ENCODE results near the gene LGALS7.
"Not testable (repeated sequence)": the region's sequence is repeated elsewhere in the genome, so short reads cannot be mapped to it uniquely, and the experiment has no call there.

Gene LGALS7

DNA sequence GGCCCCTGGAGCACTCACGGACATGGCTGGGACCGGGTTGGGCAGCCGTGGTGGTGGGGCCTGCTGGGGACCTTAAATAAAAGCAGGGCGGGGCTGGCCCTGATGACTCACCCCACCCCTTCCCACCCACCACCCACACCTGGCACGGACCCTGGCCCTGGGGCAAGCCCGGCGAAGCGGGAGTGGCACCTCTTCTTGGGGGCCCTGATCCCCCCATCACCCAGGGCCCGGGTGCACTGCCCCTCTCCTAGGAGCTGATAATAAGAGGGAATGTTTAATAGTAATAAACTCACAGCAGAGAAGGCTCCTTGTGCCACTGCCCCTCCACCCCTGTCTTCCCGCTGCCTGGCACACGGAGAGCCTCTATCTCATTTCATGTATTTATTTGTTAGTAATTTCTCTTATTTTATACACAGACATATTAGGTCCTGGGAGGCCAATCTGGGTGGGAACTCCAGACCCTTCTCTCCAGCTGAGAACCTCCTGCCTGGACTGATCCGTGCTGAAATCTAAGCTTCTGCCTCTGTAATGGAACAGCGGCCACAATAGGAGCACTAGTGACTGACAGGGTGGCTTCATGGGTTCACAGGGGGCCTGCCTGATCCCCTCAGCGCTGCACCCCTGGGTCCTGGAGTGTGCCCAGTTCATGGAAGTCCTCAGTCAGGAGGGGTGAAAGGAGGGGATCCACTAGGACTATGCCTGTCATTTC lies at the start of gene LGALS7:
Gene LGALS7 (minus strand): TSS at position 49 of the 709 bp plus-strand sequence. CDS start 25 bp downstream, at position 24.
- no peak for DNase-seq

DNA sequence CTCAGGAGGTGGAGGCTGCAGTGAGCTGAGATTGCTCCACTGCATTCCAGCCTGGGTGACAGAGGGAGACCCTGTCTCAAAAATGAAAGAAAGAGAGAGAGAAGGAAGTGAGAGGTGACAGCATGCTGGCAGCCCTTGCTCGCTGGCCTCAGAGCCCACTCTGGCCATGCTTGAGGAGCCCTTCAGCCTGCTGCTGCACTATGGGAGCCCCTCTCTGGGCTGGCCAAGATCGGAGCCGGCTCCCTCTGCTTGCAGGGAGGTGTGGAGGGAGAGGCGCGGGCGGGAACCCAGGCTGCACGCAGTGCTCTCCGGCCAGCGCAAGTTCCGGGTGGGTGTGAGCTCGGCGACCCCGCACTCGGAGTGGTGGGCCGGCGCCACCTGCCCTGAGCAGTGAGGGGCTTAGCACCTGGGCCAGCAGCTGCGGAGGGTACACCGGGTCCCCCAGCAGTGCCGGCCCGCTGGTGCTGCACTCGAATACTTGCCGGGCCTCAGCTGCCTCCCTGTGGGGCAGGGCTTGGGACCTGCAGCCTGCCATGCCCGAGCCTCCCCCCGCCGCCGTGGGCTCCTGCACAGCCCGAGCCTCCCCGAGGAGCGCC lies 48.0 kb upstream of the LGALS7 start:
- not testable (repeated sequence) for DNase-seq

DNA sequence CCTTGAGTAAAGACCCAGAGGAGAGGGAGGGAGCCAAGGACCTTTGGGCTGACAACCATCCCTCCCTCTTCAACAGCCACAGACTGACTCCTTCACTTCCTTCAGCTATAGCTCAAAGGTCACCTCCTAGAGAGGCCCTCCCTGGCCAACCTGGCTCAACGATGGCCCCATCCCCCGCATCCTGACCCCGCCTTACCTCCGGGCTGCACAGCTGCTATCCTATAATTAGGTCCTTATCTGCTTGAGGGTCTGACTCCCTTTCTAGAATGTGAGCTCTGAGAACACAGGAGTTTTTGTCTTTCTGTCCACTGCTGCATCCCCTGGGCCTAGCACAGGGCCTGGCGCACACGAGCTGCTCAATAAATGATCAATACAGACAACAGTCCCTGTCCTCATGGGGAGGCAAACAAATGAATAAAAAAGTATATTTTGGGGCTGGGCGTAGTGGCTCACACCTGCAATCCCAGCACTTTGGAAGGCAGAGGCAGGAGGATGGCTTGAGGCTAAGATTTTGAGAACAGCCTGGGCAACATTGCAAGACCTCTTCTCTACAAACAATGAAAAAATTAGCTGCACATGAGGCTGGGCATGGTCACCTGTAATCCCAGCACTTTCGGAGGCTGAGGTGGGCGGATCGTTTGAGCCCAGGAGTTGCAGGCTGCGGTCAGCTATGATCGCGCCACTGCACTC lies 46.1 kb upstream of the LGALS7 start:
- no peak for DNase-seq

DNA sequence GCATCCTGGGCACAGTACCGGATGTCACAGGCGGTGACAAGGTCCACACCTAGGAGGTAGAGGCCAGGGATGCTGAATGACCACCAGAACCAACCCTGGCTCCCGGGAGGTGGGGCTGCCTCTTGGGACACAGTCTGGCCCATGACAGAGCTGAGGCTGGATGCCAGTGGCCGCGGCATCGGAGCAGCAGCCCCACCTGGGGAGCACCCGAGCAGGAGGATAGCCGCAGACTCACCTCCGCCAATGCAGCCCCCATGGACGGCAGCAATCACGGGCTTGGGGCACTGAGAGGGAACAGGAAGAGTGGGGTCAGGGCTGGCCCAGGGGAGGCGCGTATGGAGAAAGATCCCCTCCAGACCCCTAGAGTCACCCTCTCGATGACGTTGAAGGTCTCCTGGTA lies 43.8 kb upstream of the LGALS7 start:
- no peak for DNase-seq

DNA sequence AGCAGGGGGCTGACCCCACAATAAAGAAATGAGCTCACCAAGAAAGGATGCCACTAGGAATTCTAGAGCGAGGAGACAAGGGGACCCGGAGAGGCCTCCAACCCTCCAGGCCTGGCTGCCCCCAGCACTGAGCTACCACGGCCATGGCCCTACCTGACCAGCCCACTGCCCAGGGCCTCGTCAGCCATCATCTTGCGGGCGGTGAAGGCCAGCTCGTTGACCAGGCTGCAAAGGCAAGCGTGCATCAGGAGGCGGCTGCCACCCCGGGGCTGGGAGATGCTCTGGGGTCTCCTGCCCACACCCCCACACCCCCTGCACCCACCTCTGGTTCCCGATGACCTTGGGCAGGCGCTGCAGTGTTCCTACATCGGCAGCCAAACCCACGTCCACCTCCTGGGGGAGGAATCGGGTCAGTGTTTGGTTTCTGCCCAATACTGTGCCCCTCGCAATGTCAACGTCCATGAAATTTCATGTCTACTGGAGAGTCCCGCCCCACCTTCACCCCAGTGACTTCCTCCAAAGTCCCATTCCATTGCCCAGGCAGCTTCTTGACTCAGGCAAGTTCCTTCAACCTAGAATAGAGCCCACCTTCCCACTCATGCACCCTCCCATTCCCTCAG lies 42.9 kb upstream of the LGALS7 start:
- DNase-seq = no peak

DNA sequence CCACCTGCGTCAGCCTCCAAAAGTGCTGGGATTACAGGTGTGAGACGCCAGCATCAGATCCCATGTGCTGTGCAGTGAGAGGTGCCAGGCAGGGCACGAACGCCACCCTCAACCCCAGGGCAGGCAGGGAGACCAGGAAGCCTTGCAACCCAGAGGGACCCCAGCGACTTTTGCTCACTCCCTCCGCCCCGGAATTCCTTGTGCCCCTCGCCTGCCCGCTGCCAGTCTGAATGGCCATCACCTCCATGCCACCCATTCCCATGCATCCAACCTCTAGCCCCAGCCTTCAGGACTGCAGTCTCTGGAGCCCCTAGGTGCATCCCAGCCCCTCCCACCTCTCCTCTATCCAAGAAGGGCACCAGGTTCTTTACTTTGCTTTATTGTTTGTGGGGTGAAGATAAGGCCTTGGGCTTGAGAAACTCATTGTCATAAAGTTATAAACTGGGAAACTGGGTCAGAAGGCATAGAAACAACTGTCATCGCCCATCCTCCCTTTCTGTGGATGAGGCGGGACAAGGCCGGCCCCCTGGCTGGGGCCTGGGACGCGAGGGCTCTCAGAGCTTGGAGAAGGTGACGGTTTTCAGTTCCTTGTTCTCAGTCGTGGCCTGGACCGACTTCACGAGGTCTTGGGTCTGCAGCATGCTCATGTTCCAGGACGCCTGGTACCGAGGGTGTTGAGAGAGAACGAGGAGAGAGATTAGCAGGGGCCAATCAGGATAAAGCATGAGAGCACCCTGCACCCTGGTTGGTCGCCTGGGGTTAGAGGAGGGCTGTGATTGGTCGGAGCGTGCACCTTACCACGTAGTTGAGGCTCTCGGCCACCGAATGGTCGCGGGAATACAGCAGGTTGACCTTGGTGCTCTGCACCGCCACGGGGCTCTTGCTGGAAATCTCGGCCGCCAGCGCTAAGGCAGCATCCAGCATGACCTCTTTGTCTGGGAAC lies 42.0 kb upstream of the LGALS7 start:
- DNase-seq = no peak

DNA sequence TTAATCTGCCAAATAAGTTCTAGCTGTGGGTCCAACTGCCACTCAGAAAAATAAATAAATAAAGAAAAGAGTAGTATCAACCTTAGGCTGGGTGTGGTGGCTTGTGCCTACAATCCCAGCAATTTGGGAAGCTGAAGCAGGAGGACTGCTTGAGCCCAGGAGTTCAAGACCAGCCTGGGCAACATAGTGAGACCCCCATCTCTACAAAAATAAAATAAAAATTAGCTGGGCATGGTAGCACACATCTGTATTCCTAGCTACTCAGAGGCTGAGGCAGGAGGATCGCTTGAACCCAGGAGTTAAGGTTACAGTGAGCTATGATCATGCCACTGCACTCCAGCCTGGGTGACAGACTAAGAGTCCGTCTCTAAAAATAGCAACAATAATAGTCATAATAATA lies 40.6 kb upstream of the LGALS7 start:
- not testable (repeated sequence) for DNase-seq

DNA sequence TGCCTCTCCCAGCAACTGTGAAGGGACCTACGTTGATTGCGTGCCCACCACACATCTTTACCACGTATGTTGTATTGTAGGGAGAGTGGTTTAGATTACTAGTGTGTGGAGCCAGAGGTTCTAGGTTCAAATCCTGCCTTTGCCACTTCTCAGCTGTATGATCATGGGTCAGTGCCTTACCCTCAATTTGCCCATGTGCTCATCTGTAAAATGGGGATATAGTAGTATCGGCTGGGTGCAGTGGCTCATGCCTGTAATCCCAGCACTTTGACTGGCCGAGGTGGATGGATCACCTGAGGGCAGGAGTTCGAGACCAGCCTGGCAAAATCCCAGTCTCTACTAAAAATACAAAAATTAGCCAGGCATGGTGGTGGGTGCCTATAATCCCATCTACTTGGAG lies 40.0 kb upstream of the LGALS7 start:
- DNase-seq = no peak

DNA sequence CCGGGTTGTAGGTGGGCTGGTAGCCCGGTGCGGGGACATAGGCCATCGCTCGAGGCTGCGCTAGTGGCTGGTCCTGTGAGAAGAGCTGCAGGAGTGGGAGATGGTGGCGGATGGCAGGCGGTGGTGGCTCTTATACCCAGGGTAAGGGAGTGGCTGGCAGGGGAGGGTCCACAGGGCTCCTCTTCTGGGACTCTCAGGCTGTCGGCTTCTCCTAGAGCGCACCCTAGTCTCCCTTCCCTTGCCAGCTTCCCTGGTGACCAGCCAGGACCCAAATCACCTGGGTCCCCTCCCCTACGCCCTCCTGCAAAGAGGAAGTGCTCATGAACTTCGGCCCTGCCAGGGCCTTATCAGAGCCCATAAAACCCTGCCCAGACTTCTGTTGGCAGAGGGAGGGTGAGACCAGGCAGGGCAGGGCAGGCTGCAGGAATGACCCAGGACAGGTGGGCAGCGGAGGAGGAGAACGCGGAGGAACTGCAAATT lies 39.6 kb upstream of the LGALS7 start, which contains the start of gene LGALS4:
Gene LGALS4 (minus strand): TSS at position 105 of the 480 bp plus-strand sequence. CDS start 59 bp downstream, at position 46.
- no peak for DNase-seq

DNA sequence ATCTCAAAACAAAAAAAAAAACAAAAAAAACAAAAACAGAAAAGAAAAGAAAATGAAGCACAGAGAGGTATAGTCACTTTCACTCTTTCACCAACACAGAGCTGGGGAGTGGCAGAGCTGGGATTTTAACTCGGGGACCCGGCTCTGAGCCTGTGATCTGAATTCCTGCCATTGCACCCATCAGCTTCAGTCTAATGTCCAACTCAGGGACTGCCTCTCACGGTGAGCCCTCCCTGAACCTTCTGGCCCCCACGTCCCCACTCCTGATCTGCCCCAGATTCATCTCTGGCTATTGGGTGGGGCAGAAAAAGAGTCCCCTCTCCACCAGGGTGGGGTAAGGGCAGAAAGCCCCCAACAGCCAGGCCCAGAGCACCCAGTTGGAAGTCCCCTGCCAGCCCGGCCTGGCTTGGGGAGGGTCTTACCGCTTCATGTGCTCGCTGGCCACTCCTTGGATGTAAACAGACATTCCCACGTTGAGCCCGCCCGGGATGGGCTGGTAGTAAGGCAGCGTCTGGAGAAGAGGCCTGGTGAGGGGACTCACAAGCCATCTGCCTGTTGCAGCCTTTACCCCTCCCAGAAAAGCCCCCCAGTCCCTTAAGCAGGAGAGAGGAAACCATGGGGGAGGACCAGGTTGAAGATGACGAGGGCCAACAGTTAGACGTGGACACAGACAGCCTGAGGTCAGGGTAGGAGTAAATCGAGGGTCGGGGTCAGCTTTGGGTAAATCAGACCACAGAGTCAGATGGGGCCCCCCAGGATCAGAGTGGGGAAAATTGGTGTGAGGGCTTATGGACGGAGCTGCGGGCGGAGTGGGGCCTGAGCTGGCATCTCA lies 38.9 kb upstream of the LGALS7 start:
- no peak for DNase-seq

DNA sequence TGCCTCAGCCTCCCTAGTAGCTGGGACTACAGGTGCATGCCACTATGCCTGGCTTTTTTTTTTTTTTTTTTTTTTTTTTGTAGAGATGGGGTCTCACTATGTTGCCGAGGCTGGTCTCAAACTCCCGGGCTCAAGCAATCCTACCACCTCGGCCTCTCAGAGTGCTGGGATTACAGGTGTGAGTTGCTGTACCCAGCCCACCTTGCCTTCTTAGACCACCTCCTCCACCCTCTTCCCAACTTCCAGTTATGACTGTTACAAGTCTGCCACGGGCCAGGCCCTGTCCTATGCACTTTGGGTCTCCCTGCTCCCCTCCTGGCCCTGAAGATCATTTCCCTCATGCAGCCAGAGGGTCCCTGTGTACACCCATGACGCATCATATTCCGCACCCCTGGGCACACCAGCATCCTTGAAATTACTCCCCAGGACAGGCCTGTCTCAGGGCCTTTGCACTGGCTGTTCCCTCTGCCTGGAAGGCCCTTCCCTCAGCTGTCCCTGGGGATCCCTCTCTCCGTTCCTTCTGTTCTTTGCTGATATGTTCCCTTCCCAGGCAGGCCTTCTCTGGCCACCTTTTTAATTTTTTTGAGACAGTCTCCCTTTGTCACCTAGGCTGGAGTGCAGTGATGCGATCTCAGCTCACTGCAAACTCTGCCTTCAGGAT lies 36.4 kb upstream of the LGALS7 start:
- DNase-seq = no peak

DNA sequence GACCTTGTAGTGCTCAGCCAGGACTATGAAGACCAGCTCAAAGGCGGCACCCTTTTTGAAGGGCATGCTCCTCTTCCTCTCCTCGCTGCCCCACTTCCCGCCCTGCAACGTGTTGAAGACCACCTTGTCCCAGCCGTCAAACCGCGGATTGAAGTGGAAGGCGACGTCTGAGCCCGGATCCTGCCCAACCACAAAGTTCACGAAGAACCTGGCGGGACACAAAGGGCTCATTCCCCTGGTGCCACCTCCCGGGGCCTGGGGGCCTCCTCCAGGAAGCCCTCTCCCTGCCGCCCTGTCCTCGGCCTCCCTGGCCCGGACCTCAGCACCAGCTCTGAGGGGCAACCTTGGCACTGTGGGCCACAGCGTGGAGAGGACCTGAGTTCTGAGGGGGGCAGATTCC lies 35.4 kb upstream of the LGALS7 start:
- no peak for DNase-seq

DNA sequence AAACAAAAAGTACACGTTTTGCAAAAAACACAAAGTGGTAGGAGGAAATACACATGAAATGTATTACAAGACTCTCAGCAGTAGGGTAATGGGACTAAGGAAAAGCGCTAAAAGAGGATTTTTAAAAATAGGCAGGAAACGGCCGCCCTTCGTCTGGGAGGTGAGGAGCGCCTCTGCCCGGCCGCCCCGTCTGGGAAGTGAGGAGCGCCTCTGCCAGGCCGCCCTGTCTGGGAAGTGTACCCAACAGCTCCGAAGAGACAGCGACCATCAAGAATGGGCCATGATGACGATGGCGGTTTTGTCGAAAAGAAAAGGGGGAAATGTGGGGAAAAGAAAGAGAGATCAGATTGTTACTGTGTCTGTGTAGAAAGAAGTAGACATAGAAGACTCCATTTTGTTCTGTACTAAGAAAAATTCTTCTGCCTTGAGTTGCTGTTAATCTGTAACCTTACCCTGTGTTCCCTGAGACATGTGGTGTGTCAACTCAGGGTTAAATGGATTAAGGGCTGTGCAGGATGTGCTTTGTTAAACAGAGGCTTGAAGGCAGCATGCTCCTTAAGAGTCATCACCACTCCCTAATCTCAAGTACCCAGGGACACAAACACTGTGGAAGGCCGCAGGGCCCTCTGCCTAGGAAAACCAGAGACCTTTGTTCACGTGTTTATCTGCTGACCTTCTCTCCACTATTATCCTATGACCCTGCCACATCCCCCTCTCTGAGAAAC lies 34.2 kb upstream of the LGALS7 start:
- not testable (repeated sequence) for DNase-seq

DNA sequence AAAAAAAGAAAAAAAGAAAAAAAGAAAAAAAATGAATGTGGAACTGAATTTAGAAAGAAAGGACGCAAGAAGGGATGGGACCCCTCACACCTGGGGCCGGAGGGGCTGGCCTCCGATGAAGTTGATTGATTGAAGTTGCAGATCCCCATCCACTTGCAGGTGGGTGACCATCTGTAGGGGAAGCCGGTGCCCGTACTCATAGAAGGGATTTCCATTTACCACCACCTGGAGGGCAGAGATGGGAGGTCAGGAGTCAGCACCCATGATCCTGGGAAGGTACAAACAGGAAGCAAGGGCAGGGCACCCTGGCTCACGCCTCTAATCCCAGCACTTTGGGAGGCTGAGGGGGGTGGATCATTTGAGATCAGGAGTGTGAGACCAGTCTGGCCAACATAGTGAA lies 33.1 kb upstream of the LGALS7 start:
- DNase-seq = no peak

DNA sequence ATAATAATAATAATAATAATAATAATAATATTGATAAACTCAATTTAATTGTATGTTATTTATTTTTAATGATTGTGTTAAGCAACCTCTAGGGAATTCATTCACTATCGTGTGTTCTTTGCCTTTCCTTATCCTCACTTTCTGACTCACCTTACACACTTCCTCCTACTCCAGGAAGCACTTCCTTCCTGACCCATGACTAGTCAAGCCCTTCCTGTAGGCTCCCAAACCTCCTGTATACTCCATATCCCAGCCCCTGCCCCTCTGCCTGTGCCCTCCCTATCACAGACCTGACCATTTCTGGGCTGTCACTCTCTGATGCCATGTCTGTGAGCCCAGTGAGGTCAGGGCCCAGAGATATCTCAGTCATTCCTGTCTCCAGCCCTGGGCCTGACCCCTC lies 31.9 kb upstream of the LGALS7 start:
- no peak for DNase-seq

DNA sequence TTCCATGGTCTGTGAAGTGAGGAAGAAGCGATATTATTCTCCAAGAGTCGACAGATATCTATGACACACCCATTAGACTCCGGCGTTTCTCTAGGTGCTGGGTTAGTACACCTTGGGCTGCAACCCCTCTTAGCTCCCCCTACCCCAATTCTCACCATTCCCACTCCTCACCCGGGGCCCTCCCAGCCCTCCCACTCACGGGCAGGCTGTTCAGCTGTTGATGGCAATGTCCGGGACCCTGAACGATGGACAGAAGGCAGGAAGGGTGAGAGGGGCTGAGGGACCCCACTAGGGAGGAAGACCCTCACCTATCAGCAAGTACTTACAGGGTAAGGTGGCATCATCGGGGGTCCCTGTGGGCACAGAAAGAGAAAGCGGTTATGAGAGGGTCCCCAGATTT lies 30.2 kb upstream of the LGALS7 start:
- no peak for DNase-seq

DNA sequence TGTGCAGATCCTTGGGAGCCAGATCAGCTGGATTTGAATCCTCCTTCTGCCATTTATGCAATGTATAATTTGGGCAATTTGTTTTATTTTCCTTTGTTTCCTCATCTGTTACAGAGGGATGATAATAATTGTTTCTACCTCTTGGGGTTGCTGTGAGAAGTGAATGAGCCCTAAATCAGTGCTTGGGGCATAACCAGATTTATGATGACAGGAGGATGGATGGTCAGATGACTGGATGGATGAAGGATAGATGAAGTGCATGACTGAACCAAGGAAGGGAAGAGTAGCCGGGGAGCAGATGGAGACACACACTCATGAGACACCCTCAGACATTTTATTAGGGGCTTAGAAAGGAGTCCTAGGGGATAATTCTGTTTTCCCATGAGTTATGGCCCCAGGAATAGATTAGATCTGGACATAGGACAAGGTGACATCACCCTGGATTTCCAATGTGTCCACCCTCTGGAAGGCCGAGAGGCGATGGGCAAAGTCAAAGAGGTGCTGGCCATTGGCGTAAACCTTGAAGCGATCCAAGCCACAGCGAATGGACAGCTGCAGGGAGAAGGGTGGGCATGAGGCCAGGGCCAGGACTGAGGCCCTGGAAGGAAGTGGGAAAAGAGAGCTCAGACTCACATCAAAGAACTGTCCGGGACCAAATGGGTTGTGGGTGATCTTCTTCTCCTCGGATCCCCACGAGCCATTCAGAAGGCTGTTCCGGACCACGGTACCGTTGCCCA lies 28.2 kb upstream of the LGALS7 start:
- no peak for DNase-seq

DNA sequence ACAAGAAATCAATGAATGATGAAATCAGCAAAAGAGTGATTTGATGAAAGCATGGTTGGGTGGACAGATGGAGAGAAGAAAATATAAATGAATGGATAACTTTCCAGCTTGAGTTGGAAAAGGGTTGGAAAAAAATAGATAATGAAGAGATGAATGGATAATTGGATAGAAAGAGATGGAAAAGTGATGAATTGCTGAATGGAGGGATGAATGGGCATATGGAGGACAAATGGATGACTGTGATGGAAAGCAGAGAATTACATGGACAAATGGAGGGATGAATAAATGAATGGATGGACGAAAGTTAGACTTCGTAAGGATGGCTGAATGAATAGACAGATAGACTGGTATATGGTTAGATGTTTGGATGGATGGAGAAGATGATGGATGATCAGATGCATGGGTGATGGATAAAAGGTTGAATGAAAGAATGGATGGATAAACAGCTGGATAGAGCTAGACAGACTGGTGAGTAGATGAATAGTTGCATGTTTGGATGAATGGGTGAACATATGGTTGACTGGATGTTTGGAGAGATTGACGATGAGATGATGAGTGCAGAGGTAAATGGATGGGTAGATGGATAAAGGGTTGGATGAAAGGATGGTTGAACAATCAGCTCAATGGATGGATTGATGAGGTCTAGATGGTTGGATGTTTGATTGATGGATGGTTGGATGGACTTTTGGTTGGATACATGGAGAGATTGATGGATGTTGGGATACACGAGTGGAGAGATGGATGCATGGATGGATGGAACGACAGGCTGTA lies 27.4 kb upstream of the LGALS7 start:
- DNase-seq = no peak

DNA sequence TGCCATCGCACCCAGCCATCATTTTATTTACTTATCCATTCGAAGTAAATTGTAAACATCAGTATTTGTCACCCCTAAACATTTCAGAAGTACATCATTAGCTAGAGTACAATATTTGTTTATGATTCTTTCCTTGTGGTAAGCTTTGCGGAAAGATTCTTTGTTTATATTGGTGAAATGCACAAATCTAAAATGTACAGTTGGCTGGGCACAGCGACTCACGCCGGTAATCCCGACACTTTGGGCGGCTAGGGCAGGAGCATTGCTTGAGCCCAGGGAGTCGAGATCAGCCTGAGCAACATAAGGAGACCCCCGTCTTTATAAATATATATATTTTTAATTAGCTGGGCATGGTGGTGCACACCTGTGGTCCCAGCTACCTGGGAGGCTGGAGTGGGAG lies 25.8 kb upstream of the LGALS7 start:
- DNase-seq = no peak

All from T1000 (cell line).